Measurements from ENCODE around the gene SGPP2.
"Not testable (repeated sequence)": the region's sequence is repeated elsewhere in the genome, so short reads cannot be mapped to it uniquely, and the experiment has no call there.

SGPP2 gene

DNA sequence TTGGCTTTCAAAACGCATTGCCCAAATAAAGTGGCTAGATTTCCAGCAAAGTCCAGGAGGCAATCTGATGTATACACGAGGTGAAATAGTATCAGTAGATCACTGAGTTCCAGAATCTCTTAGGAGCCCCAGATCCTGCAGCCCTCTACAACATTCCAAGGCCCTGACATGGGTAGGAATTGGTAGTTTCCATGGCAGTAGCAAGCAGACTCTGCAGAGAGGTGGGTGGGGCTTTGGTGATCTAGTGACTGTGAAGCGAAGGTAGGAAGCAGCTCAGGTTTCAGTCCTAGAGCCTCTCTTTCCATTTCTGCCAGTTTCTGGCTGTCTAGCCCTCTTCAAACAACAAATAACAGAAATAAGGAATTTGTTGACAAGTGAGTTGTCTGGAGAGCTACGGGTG, 13.8 kb upstream of the SGPP2 start:
- in situ Hi-C loops (cut with HindIII; ENCODE audit: low sequenced_read_pairs) = no loop called here

DNA sequence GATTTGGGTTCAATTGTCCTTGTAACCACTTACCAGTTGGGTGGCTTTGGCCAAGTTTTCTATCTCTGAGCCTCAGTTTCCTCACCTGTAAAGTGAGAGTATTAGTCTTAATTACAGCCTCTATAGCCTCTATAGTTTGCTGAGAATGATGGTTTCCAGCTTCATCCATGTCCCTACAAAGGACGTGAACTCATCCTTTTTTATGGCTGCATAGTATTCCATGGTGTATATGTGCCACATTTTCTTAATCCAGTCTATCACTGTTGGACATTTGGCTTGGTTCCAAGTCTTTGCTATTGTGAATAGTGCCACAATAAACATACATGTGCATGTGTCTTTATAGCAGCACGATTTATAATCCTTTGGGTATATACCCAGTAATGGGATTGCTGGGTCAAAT, 12.0 kb upstream of the SGPP2 start:
- in situ Hi-C loops (cut with HindIII; ENCODE audit: low sequenced_read_pairs); DNase-seq (ENCODE audit: low read depth, low spot score); H3K4me3 ChIP-seq (ENCODE audit: low read depth, low read length): not testable (repeated sequence)

More for the DNA sequence above, 13.8 kb upstream of the SGPP2 start:
- TF ChIP-seq, protein P1, sequence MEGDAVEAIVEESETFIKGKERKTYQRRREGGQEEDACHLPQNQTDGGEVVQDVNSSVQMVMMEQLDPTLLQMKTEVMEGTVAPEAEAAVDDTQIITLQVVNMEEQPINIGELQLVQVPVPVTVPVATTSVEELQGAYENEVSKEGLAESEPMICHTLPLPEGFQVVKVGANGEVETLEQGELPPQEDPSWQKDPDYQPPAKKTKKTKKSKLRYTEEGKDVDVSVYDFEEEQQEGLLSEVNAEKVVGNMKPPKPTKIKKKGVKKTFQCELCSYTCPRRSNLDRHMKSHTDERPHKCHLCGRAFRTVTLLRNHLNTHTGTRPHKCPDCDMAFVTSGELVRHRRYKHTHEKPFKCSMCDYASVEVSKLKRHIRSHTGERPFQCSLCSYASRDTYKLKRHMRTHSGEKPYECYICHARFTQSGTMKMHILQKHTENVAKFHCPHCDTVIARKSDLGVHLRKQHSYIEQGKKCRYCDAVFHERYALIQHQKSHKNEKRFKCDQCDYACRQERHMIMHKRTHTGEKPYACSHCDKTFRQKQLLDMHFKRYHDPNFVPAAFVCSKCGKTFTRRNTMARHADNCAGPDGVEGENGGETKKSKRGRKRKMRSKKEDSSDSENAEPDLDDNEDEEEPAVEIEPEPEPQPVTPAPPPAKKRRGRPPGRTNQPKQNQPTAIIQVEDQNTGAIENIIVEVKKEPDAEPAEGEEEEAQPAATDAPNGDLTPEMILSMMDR (IDR thresholded peaks at IDR 0.05; ENCODE audit: low read depth, low read length) = no peak
- H3K4me3 ChIP-seq (ENCODE audit: low read depth, low read length) = no peak overlapping the region
- DNase-seq (ENCODE audit: low read depth, low spot score) = peak; percentile 7

DNA sequence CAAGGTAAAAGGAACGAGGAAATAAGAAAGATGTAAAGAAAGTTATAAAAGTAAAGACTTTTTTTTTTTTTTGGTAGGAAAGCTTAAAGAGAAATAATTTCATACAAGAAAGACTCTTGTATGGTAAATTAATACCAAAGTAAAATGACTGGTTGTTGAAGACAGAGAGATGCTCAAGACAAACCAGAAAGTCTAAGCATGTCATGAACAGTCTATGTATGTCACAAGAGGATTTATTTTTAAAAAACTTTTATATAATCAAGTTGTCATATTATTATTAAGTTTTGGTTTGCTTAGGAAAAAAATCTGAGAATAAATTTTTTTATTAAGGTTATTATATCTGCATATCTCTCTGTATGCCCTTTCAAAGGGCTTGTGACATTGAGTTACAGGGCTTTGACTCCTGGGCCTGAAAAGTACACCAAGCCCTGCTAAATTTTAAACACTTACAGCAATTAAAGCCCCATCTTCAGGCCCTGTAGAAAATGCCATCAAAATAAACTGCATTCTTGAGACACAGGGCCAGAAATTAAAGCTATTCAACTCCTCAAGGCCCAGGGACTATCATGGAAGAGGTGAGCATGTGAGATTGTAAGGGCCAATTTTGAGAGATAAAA, 10.9 kb upstream of the SGPP2 start:
- in situ Hi-C loops (cut with HindIII; ENCODE audit: low sequenced_read_pairs) = no loop called here
- TF ChIP-seq, protein P1 (IDR thresholded peaks at IDR 0.05; ENCODE audit: low read depth, low read length) = no peak
- DNase-seq (ENCODE audit: low read depth, low spot score) = no peak

DNA sequence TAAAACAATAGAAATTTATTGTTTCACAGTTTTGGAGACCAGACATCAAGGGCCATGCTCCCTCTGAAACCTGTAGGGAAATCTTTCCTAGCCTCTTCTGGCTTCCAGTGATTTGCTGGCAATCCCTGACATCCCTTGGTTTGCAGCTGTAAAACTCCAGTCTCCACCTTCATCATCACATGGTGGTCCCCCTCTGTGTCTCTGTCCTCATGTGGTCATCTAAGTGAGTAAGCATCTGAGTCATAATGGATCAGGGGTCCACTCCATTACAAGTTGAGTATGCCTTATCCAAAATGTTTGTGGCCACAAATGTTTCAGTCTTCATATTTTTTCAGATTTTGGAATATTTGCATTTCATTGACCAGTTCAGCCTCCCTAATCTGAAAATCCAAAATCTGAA, 5.6 kb upstream of the SGPP2 start:
- no peak overlapping the region for H3K4me3 ChIP-seq (ENCODE audit: low read depth, low read length)
- DNase-seq (ENCODE audit: low read depth, low spot score) = no peak
- TF ChIP-seq, protein P1 (IDR thresholded peaks at IDR 0.05; ENCODE audit: low read depth, low read length) = no peak
- in situ Hi-C loops (cut with HindIII; ENCODE audit: low sequenced_read_pairs) = no loop called here

More for the DNA sequence above, 10.9 kb upstream of the SGPP2 start:
- no peak overlapping the region for H3K4me3 ChIP-seq (ENCODE audit: low read depth, low read length)

DNA sequence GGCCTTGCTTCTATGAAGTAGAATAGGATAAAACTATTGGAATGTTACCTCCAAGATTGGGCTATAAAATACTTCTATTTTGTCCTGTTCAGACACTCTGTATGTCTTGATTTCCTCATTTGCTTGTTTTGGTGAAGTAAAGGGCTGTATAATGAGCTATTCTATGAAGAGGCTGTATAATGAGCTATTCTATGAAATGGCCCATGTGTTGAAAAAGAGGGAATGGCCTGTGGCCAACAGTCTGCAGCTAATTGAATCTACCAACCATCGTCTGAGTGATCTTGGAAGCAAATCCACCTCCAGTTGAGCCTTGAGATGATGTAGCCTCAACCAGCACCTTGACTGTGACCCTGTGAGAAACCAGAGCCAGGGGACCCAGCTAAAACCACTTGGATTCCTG, 3.8 kb upstream of the SGPP2 start:
- DNase-seq (ENCODE audit: low read depth, low spot score) = no peak

DNA sequence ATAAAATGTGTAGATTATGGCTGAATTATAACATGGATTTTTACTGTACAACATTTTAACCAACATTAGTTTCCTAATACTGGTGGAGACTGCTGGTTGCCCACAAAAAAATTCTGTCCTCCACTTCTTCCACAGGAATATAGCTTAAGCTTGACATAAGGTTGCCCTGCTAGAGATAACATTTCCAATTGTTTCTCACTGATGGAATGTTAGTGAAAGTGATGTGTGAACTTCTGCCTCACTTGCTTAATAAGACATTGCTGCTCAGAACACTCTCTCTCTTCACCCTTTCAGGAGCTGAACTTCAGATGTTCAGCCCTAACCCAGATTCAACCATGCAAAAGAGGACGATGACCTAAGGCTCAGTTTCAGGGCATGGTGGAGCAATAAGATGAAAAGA, 2.7 kb upstream of the SGPP2 start:
- TF ChIP-seq, protein P1 (IDR thresholded peaks at IDR 0.05; ENCODE audit: low read depth, low read length) = no peak
- H3K4me3 ChIP-seq (ENCODE audit: low read depth, low read length) = no peak overlapping the region
- in situ Hi-C loops (cut with HindIII; ENCODE audit: low sequenced_read_pairs) = no loop called here

More for the DNA sequence above, 3.8 kb upstream of the SGPP2 start:
- TF ChIP-seq, protein P1 (IDR thresholded peaks at IDR 0.05; ENCODE audit: low read depth, low read length) = no peak
- in situ Hi-C loops (cut with HindIII; ENCODE audit: low sequenced_read_pairs) = no loop called here
- H3K4me3 ChIP-seq (ENCODE audit: low read depth, low read length) = no peak overlapping the region

DNA sequence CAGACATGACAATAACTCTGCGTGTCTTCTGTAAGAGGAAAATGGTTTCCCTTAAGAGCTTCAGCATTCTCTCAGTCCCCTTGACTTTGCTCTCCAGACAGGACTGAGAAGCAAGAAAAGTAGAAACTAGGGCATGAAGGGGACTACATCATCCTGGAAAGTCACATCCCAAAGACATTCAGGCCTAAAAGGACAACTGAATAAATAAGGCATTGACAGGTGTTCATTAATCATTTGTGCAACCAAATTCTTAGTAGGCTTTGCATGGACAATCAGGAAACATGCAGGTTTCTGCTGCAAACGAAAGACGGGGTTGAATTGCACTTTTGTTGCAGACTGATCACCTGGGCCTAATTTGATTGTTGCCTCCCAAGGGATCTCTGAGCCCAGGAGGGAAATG, 1.2 kb upstream of the SGPP2 start:
- no peak overlapping the region for H3K4me3 ChIP-seq (ENCODE audit: low read depth, low read length)
- TF ChIP-seq, protein P1 (IDR thresholded peaks at IDR 0.05; ENCODE audit: low read depth, low read length) = no peak
- no peak for DNase-seq (ENCODE audit: low read depth, low spot score)
- in situ Hi-C loops (cut with HindIII; ENCODE audit: low sequenced_read_pairs) = no loop called here

More for the DNA sequence above, 2.7 kb upstream of the SGPP2 start:
- DNase-seq (ENCODE audit: low read depth, low spot score) = no peak
